Ecto neural progenitor cell (in vitro differentiated cells): ENCODE data around the gene RIN3.

Experiments used
- DNase-seq: peaks from one replicate; pipeline ENCODE4 v3.0.0-alpha.2; 2018; ENCODE audit warnings: low spot score

The RIN3 gene

GRCh38 chr14:92556863-92557543, 43.4 kb downstream of the RIN3 start:
- DNase-seq: no peak

GRCh38 chr14:92557544-92557912, 43.9 kb downstream of the RIN3 start:
- DNase-seq: no peak

- no peak for DNase-seq
These were observed 44.7 kb downstream of the RIN3 start for GRCh38 chr14:92558319-92558718.

DNA sequence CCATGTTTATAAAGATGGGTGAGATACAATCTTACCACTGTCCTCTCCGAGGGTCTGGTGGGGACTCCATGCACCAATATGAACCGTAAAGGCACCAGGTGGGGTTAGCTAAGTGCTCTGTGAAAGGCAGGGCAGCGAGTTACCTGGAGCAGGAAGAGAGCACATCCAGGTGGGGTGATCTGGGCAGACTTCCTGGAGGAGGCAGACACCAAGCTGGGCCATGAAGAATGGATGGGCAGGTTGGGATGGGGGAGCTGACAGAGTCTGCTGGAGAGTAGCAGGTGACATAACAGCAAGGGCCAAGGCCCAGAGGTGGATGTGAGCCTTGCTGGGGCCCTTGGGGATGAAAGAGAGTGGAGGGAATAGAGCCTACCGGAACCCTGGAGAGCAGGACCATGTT, 45.9 kb downstream of the RIN3 start:
- no peak for DNase-seq

GRCh38 chr14:92560106-92560865, 46.7 kb downstream of the RIN3 start:
- DNase-seq: no peak

DNA sequence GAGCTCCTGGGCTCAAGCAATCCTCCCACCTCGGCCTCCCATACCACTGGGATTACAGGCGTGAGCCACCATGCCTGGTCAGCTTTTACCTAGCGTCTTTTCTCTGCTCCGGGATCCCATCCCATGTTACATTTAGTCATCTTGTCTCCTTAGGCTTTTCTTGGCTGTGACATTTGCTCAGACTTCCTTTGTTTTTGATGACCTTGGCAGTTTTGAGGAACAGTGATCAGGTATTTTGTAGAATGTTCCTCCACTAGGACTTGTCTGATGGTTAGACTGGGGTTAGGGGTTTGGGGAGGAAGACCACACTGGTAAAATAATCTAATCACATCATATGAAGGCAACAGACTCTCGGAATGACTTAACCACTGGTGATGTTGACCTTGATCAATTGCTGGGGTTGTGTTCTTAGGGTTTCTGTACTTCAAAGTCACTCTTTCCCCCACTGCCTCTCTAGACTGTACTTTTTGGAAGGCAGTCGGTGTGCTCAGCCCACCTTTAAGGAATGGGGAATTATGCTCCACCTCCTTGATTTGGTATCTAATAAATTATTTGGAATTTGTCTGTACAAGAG, 48.4 kb downstream of the RIN3 start:
- DNase-seq: no peak

- no peak for DNase-seq
These were observed 49.8 kb downstream of the RIN3 start for GRCh38 chr14:92563359-92563758.

DNA sequence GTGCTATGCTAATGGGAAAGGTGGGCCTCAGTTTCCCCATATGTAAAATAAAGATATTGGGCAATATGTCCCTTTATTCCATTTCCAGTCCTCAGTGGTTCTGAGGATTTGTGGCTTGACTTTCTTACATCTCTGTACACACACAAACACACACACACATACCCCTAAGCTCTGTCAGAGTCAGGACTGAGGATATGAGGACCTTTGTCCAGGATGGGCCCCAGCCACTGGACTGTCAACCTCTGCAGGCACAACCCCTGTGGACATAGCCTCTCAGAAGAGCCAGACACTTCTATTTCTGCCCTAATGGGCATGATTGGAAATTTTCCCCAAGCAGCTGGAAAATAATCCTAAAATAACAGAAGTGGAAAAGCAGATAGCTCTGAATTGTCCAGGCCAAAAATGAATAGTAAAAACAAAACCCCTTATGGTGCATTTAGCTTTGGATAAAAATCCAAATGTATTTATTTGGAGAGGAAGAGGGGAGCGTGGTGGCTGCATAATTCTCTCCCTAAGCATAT, 50.2 kb downstream of the RIN3 start:
- no peak for DNase-seq

DNA sequence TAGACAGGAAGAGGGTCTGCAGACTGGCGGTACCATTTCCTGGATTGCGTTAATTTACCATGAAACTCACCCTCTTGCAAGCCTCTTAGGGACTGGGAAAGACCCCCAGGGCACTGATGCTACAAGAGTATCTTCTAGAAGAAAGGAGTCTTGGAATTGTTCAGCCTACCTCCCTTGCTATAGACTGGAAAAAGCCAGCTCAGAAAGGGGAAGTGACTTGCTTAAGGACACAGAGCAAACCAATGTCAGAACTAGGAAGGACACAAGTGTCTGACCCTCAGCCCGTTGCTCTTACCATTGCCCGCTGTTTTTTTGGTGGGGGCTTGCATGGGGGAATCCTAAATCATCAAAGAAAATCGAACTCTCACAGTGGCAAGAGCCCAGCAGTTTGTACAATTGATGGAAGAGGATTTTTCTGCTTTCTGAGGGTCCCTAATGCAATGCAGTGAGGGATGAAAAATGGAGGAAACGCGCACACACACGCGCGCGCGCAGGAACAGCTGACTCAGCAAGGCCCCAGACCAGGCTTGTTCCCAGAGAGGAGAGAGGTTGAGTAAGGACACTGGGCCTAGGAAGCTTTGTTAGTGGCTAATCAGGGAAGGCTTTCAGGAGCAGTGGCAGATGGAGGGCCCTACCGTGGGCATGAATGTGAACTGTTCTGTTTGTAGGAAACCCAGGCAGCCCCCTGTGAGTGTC, 50.9 kb downstream of the RIN3 start:
- no peak for DNase-seq

DNA sequence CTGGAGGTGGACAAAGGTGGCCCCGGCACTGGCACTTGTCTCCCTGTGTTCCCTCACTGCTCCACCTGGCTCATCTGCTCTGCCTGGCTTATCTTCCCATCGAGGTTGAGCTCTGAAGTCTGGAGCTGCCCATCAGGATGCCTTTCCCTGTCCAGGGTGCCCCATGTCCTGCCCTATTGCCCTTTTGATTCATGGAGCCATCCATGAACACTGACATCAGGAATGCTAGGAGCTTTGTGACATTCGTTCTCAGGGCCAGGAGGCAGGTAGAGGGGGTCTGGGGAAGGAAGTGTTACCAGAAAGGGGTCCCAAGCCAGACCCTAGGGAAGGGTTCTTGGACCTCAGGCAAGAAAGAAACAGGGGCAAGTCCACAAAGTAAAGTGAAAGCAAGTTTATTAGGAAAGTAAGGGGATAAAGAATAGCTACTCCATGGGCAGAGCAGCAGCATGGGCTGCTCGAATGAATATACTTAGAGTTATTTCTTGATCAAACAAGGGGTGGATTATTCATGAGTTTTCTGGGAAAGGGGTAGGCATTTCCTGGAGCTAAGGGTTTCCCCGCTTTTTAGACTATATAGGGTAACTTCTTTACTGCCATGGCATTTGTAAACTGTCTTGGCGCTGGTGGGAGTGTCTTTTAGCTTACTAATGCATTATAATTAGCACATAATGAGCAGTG, 51.6 kb downstream of the RIN3 start:
- no peak for DNase-seq

GRCh38 chr14:92565718-92566115, 52.1 kb downstream of the RIN3 start:
- DNase-seq: no peak

- DNase-seq: no peak
These were observed 53.7 kb downstream of the RIN3 start for GRCh38 chr14:92567173-92567725.

DNA sequence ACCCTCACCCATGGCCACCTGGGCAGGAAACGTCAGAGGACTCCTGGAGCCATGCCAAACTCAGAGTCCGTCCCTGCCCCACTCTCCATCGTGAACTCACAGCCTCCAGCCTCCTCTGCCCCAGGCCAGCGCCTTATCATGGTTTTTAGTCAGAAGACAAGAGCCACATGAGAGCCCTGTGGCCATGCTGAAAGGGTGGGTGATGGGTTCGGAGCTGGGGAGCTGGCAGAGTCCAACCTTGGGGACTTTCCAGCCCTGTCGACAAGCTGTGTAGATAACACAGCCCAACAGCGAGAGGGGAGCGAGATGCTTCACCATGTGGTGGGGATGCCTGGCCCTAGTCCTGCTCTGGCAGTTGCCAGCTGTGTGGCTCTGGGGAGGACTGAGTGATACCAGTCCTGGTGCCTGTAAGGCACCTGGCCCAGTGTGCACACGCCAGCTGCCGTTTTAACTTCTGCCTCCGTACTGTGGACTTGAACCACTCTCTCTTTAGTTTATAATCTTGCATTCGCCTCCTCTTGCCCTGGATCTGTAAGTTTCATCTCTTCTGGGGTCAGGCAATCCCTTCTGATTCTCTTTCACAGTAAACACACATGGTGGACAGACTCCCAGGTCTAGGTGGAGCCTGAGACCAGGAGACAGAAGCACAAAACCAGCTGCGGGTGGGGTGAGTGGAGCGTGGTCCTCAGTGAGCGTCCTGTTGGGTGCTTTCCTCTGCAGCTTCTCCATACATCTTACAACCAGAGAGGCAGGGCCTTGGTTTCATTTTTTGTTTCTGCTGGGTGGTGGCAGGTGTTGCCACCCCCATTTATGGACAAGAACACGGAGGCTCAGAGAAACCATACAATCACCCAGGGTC, 55.3 kb downstream of the RIN3 start:
- no peak for DNase-seq

- no peak for DNase-seq
These were observed 57.2 kb downstream of the RIN3 start for GRCh38 chr14:92570674-92571262.

DNA sequence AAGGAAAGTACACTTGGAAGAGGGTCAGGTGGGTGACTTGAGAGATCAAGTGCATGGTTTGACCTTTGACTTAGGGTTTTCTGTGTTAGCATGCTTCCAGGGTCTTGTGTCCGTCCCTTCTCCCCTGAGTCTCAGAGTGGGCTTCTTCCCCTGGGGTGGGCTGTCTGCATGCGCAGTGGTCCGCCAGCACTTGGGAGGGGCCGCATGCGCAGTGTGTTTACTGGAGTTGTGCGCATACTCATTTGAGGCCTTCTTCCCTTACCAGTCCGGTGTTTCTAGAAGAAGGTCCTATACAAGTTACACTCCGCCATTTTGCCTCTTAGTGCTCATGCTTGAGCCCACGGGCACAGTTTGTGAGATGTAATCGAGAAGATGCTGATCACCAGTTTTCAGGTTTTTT, 58.5 kb downstream of the RIN3 start:
- no peak for DNase-seq

- DNase-seq: no peak
These were observed 60.3 kb downstream of the RIN3 start for GRCh38 chr14:92573761-92574498.

- no peak for DNase-seq
These were observed 61.6 kb downstream of the RIN3 start for GRCh38 chr14:92575061-92575747.

DNA sequence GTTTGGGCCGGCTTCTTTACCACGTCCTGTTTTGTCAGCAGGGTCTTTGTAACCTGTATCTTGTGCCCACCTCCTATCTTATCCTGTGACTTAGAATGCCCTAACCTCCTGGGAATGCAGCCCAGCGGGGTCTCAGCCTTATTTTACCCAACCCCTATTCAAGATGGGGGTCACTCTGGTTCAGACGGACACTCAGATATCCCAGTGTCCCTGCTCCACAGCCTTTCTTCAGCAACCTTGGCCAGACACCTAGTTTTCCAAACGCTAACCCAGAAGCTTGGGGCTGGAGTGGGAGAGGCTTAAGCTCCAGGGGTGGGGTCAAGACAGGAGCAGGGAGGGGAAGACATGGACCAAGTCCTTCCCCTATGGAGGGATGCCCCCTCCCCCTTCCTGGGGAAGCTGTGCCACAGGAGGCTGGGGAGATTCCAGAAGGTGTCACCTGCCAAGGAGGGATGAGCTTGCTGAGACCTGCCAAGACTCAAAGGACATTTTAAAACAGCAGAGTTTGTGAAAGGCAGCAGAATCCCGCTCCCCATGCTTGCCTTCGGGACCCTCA, 62.2 kb downstream of the RIN3 start:
- DNase-seq: no peak

GRCh38 chr14:92577321-92577742, 63.8 kb downstream of the RIN3 start:
- no peak for DNase-seq
